Measurements from ENCODE around the gene SHROOM1. TPM values are rescaled to one million over a fixed set of nuclear protein-coding genes. Genes with fewer than 3 reads are reported as not detected.

The SHROOM1 gene
- total and polyA plus RNA-seq, 2 donors (not counting 1 experiment from before 2014, with no cell fraction given), result 1.3 to 2.3 TPM

DNA sequence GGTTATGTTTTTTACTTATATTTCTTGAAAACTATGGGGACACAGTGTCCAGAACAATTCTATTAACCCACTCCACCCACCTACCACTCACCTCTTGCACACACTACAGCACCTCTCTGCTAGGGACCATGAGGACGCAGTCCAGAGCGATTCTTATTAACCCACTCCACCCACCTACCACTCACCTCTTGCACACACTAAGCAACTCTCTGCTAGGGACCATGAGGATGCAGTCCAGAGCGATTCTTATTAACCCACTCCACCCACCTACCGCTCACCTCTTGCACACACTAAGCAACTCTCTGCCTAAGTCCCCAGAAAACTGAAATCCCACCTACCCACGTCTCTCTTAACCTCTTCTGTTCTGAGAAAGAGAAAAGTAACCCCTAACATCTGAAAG, 2.2 kb upstream of the SHROOM1 start:
- ChIA-PET POLR2A (no interaction called here), CTCF (interaction anchor here (1.3 to 7.4 kb wide), 3 partner anchors 12 to 50 kb away, joined by 5 to 41 read pairs (median 13); partner anchors contain the start of genes GDF9 and UQCRQ)
- intact Hi-C loops (cut with micrococcal nuclease), result loop anchor here (5.0 kb wide), 1 partner anchor 515 kb away; no protein-coding TSS in a partner anchor
- no peaks in the 10 kb centered on the region for H3K9me3 Mint-ChIP-seq (ENCODE audit: insufficient read depth)
- no peak for DNase-seq
- Histone ChIP-seq H3K9ac (ENCODE audit: low read length) (no peak overlapping the region), H3K27me3 (replicated peaks in 1 of 4; ENCODE audit: control extremely low read depth in 1 of 4, control insufficient read depth in 3 of 4, insufficient read depth in 4 of 4, low read length in 3 of 4) (peaks cover 0 to 32% (median 16%) of the 10 kb centered on the region in 4 experiments), H3K36me3 (replicated peaks in 1 of 2; ENCODE audit: control extremely low read depth in 1 of 2, control insufficient read depth in 1 of 2, extremely low read depth in 1 of 2, insufficient read depth in 2 of 2, low read length in 1 of 2) (no peaks in the 10 kb centered on the region), H3K9me3 (ENCODE audit: control extremely low read depth in 1 of 3, control insufficient read depth in 2 of 3, insufficient read depth in 1 of 3, low read length in 2 of 3) (peaks cover 0 to 7% (median 0%) of the 10 kb centered on the region in 3 donors), H3K4me1 (ENCODE audit: control insufficient read depth in 2 of 2, insufficient read depth in 2 of 2, low read length in 2 of 2) (peaks cover 12 to 14% of the 10 kb centered on the region in 2 donors), H3K27ac (ENCODE audit: low read length in 2 of 2) (no peak overlapping the region), H4K20me1 (ENCODE audit: control insufficient read depth, insufficient read depth, low read length, poor library complexity, severe bottlenecking) (no peaks in the 10 kb centered on the region), H3K4me2 (replicated peaks; ENCODE audit: low read depth, low read length, poor library complexity, severe bottlenecking) (no peak overlapping the region), H2AFZ (ENCODE audit: insufficient read depth, low read depth, low read length, poor library complexity, severe bottlenecking) (no peak overlapping the region), H3K4me3 (ENCODE audit: control extremely low read depth in 1 of 5, extremely low read depth in 1 of 5, insufficient read depth in 1 of 5, low read depth in 2 of 5, low read length in 4 of 5) (no peak overlapping the region), H3K79me2 (ENCODE audit: control insufficient read depth, insufficient read depth, low read length) (no peaks in the 10 kb centered on the region)
- H3K27ac Mint-ChIP-seq, result no peak overlapping the region
- TF ChIP-seq, protein P1, sequence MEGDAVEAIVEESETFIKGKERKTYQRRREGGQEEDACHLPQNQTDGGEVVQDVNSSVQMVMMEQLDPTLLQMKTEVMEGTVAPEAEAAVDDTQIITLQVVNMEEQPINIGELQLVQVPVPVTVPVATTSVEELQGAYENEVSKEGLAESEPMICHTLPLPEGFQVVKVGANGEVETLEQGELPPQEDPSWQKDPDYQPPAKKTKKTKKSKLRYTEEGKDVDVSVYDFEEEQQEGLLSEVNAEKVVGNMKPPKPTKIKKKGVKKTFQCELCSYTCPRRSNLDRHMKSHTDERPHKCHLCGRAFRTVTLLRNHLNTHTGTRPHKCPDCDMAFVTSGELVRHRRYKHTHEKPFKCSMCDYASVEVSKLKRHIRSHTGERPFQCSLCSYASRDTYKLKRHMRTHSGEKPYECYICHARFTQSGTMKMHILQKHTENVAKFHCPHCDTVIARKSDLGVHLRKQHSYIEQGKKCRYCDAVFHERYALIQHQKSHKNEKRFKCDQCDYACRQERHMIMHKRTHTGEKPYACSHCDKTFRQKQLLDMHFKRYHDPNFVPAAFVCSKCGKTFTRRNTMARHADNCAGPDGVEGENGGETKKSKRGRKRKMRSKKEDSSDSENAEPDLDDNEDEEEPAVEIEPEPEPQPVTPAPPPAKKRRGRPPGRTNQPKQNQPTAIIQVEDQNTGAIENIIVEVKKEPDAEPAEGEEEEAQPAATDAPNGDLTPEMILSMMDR (IDR thresholded peaks at IDR 0.05), result no peak
- TF ChIP-seq EZH2 (IDR thresholded peaks at IDR 0.05; ENCODE audit: borderline replicate concordance, insufficient read depth, low read depth, low read length, poor library complexity, severe bottlenecking), result no peak
- peaks cover 14% of the 10 kb centered on the region for H3K4me1 Mint-ChIP-seq
- WGBS (ENCODE audit: insufficient coverage), result 100% methylated on average over 5 of the region's 5 CpGs
- no peak for ATAC-seq (ENCODE audit: low read depth)
- peaks cover 8% of the 10 kb centered on the region for H3K27me3 Mint-ChIP-seq
- H3K4me3 Mint-ChIP-seq, result peak overlapping the region; percentile 47

DNA sequence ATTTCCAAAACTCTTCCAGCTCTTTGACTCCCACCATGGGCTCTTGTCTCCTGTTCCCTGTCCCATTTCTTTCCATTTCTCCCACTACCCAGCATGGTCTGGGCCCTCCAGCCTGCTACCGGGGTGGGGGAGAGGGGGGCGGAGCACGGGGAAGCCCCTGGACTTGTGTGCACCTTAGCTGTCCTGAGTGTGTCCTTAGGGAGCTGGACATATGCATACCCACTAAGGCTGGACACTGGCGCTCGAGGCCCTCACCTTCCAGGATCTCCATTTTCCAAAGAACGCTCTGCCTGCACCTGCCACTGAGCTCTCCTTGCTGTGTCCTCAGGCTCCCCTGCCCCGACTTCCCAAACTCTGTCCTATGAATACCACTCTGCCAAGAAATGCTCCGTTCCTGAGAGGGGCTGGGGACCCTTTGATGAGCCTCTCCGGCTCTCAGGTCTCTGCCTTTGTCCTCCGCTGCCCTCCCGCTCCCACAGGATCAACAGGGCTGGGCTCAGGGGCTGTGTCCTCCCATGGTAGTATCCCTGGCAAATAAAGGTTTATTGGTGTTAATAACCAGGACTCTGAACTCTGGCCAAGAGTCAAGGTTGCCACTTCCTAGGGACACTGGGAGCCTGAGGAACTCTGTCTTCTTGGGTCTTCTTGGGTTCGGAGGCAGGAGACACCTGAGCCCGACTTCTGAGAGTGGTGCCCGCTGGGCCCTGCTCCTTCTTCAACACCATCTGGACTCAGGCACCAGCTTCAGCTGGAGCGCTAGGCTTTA, 831 bp upstream of the SHROOM1 start:
- H3K27ac ChIP-seq (ENCODE audit: low read length in 2 of 2), result no peak overlapping the region
- H3K9me3 Mint-ChIP-seq (ENCODE audit: insufficient read depth), result no peaks in the 10 kb centered on the region
- H3K9me3 ChIP-seq (ENCODE audit: control extremely low read depth in 1 of 3, control insufficient read depth in 2 of 3, insufficient read depth in 1 of 3, low read length in 2 of 3), result peaks cover 0 to 5% (median 0%) of the 10 kb centered on the region in 3 donors
- H3K4me3 ChIP-seq (ENCODE audit: control extremely low read depth in 1 of 5, extremely low read depth in 1 of 5, insufficient read depth in 1 of 5, low read depth in 2 of 5, low read length in 4 of 5), result peak overlapping the region in 3 of 5 experiments; percentile 52 to 73 (median 62)
- peak overlapping the region; percentile 65 for H3K9ac ChIP-seq (ENCODE audit: low read length)
- H3K27me3 ChIP-seq (replicated peaks in 1 of 4; ENCODE audit: control extremely low read depth in 1 of 4, control insufficient read depth in 3 of 4, insufficient read depth in 4 of 4, low read length in 3 of 4), result peaks cover 0 to 44% (median 24%) of the 10 kb centered on the region in 4 experiments
- H4K20me1 ChIP-seq (ENCODE audit: control insufficient read depth, insufficient read depth, low read length, poor library complexity, severe bottlenecking), result no peaks in the 10 kb centered on the region
- peak overlapping the region; percentile 83 for H3K4me3 Mint-ChIP-seq
- intact Hi-C loops (cut with micrococcal nuclease), result loop anchor here (5.0 kb wide), 1 partner anchor 516 kb away; no protein-coding TSS in a partner anchor
- peaks cover 20% of the 10 kb centered on the region for H3K27me3 Mint-ChIP-seq
- TF ChIP-seq EZH2 (IDR thresholded peaks at IDR 0.05; ENCODE audit: borderline replicate concordance, insufficient read depth, low read depth, low read length, poor library complexity, severe bottlenecking), result no peak
- TF ChIP-seq, protein P1 (IDR thresholded peaks at IDR 0.05), result no peak
- peaks cover 17% of the 10 kb centered on the region for H3K4me1 Mint-ChIP-seq
- no peaks in the 10 kb centered on the region for H3K79me2 ChIP-seq (ENCODE audit: control insufficient read depth, insufficient read depth, low read length)
- no peak for DNase-seq
- peak overlapping the region; percentile 89 for H2AFZ ChIP-seq (ENCODE audit: insufficient read depth, low read depth, low read length, poor library complexity, severe bottlenecking)
- 97% methylated on average over 11 of the region's 15 CpGs for WGBS (ENCODE audit: insufficient coverage)
- H3K27ac Mint-ChIP-seq, result peak overlapping the region; percentile 37
- no peaks in the 10 kb centered on the region for H3K36me3 ChIP-seq (replicated peaks in 1 of 2; ENCODE audit: control extremely low read depth in 1 of 2, control insufficient read depth in 1 of 2, extremely low read depth in 1 of 2, insufficient read depth in 2 of 2, low read length in 1 of 2)
- H3K4me2 ChIP-seq (replicated peaks; ENCODE audit: low read depth, low read length, poor library complexity, severe bottlenecking), result peak overlapping the region; percentile 88
- ATAC-seq (ENCODE audit: low read depth), result no peak
- ChIA-PET CTCF (interaction anchor here (1.1 to 7.4 kb wide), 6 partner anchors 11 to 60 kb away, joined by 3 to 75 read pairs (median 9); partner anchors contain the start of genes GDF9 and UQCRQ), POLR2A (interaction anchor here (1.3 kb wide), 1 partner anchor 9 kb away, joined by 3 read pairs; no protein-coding TSS in a partner anchor)
- H3K4me1 ChIP-seq (ENCODE audit: control insufficient read depth in 2 of 2, insufficient read depth in 2 of 2, low read length in 2 of 2), result peaks cover 12 to 16% of the 10 kb centered on the region in 2 donors

Data from B cell (primary cell).